ENCODE measurements around the gene LCN12.

LCN12 gene

GRCh38 chr9:136951541-136952320 lies at the start of gene LCN12:
Gene LCN12, plus strand, starts transcription at chr9:136952273. Its CDS starts 55 bp downstream, at chr9:136952328.
- DNase-seq, result no peak

- peak; percentile 51 for DNase-seq
Observed at GRCh38 chr9:136903041-136903554, 49.0 kb upstream of the LCN12 start.

- DNase-seq, result no peak
Observed at GRCh38 chr9:136906266-136906665, 45.8 kb upstream of the LCN12 start.

GRCh38 chr9:136907011-136907914 lies 44.8 kb upstream of the LCN12 start:
- DNase-seq, result no peak

GRCh38 chr9:136910197-136910900 lies 41.7 kb upstream of the LCN12 start:
- DNase-seq, result no peak

GRCh38 chr9:136910901-136911245 lies 41.2 kb upstream of the LCN12 start:
- no peak for DNase-seq

- DNase-seq, result no peak
Observed at GRCh38 chr9:136913701-136914438, 38.2 kb upstream of the LCN12 start.

GRCh38 chr9:136915632-136916329 lies 36.3 kb upstream of the LCN12 start:
- no peak for DNase-seq

- no peak for DNase-seq
Observed at GRCh38 chr9:136916330-136917184, 35.5 kb upstream of the LCN12 start.

- no peak for DNase-seq
Observed at GRCh38 chr9:136917902-136918301, 34.2 kb upstream of the LCN12 start.

GRCh38 chr9:136920069-136920468 lies 32.0 kb upstream of the LCN12 start:
- DNase-seq, result no peak

- DNase-seq, result no peak
Observed at GRCh38 chr9:136920734-136921231, 31.3 kb upstream of the LCN12 start.

GRCh38 chr9:136921307-136921706 lies 30.8 kb upstream of the LCN12 start:
- DNase-seq, result no peak

- DNase-seq, result no peak
Observed at GRCh38 chr9:136921718-136922117, 30.4 kb upstream of the LCN12 start.

GRCh38 chr9:136922540-136922939 lies 29.5 kb upstream of the LCN12 start:
- DNase-seq, result no peak

- no peak for DNase-seq
Observed at GRCh38 chr9:136923881-136924280, 28.2 kb upstream of the LCN12 start.

GRCh38 chr9:136925414-136926153 lies 26.5 kb upstream of the LCN12 start:
- DNase-seq, result no peak

GRCh38 chr9:136926154-136926704 lies 25.8 kb upstream of the LCN12 start:
- DNase-seq, result no peak

GRCh38 chr9:136926749-136927148 lies 25.3 kb upstream of the LCN12 start:
- DNase-seq, result no peak
